GM12873 (cell line): ENCODE results near the gene COL18A1.

ENCODE experiments used
- TF ChIP-seq, protein P1 (sequence below): IDR thresholded peaks from 2 replicates; pipeline ENCODE4 v1.5.1; 2012; ENCODE audit warnings: low read depth, mild to moderate bottlenecking, moderate library complexity, low read length, control low read depth; ENCODE audit not compliant: insufficient read depth; ENCODE audit errors: missing control alignments

The COL18A1 gene

DNA sequence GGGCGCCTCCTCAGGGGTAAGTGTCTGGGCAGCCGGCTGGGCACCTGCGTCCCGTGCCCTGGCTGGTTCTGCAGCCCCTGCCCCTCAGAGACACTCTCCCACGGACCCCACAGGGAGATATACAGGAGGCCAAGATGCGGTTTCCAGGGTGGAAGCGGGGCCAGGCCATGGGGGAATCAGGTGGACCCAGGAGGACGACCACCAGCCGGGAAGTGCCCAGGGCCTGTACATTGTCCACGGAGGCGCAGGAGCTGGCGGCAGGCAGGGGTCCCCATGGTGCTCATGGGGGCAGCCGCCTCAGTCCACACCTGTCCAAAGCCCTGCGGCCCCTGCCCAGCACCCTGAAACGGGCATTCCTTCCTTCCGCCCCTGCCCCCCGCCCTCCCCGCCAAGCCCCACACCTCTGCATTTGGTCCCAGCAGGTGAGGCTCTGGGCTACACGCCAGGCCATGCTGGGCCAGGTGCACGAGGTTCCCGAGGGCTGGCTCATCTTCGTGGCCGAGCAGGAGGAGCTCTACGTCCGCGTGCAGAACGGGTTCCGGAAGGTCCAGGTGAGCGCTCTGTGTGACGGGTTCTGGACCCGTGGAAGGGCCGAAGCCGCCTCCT lies 100.6 kb downstream of the COL18A1 start:
- TF ChIP-seq, protein P1, sequence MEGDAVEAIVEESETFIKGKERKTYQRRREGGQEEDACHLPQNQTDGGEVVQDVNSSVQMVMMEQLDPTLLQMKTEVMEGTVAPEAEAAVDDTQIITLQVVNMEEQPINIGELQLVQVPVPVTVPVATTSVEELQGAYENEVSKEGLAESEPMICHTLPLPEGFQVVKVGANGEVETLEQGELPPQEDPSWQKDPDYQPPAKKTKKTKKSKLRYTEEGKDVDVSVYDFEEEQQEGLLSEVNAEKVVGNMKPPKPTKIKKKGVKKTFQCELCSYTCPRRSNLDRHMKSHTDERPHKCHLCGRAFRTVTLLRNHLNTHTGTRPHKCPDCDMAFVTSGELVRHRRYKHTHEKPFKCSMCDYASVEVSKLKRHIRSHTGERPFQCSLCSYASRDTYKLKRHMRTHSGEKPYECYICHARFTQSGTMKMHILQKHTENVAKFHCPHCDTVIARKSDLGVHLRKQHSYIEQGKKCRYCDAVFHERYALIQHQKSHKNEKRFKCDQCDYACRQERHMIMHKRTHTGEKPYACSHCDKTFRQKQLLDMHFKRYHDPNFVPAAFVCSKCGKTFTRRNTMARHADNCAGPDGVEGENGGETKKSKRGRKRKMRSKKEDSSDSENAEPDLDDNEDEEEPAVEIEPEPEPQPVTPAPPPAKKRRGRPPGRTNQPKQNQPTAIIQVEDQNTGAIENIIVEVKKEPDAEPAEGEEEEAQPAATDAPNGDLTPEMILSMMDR = no peak

DNA sequence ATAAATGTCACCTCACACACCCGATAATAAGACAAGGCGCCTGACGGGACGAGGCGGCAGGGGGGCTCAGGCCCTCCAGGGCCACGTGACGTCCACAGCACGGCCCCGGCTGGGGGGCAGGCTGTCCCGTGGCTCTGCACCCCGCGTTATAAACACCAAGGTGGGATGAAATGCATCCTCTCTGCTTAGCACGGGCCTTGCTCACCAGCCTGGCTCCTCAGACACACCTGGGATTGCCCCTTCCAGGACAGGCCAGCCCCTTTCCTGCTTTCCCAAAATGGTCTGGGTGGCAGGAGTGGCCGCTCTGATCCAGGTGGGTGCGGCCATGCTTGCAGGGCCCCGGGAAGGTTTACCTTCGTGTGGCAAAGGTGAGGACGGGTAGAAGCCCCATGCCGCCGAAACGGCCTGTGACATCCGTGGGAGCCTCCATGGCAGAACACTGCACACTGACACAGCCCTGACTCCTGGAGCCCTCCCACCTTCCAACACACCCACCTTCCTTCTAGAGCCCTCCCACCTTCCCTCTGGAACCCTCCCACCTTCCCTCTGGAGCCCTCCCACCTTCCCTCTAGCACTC lies 101.4 kb downstream of the COL18A1 start:
- TF ChIP-seq, protein P1 = no peak

DNA sequence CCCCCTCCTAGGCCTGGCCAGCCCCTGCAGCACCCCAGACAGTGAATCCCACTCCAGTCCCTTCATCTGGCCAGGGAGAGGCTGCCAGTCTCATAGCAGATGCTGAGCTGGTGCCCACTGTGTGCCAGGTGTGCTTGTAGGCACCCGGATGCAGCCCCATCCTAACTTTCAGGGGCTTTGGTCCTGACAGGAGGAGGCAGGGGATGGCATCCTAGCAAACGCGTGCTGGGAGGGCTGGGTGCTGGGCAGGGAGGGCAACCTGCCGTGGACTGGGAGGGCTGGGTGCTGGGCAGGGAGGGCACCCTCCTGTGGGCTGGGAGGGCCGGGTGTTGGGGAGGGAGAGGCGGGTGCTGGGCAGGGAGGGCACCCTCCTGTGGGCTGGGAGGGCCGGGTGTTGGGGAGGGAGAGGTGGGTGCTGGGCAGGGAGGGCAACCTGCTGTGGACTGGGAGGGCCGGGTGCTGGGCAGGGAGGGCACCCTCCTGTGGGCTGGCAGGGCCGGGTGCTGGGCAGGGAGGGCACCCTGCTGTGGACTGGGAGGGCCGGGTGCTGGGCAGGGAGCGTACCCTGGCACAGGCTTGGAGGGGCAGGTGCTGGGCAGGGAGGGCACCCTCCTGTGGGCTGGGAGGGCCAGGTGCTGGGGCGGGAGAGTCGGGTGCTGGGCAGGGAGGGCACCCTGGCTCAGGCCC lies 102.0 kb downstream of the COL18A1 start:
- TF ChIP-seq, protein P1 = no peak

GRCh38 chr21:45507523-45507875 lies 102.5 kb downstream of the COL18A1 start:
- TF ChIP-seq, protein P1 = no peak

DNA sequence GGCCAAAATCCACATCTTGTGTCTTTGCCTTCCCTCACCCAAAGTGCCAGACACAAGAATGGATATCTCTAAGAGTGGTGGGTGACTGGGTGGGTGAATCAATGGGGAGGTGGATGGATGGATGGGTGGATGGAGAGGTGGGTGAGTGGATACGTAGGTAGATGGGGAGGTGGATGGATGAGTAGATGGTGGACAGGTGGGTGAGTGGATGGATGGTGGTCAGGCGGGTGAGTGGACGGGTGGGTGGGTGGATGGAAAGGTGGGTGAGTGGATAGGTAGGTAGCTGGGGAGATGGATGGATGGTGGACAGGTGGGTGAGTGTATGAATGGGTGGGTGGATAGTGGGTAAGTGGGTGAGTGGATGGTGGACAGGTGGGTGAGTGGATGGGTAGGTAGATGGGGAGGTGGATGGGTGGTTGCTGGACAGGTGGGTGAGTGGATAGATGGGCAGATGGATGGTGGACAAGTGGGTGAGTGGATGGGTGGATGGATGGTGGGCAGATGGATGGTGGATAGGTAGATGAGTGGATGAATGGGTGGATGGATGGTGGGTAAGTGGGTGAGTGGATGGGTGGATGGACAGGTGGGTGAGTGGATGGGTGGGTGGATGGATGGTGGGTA lies 103.0 kb downstream of the COL18A1 start:
- TF ChIP-seq, protein P1 = no peak

- TF ChIP-seq, protein P1 = no peak
Observed at GRCh38 chr21:45508607-45509565, 103.9 kb downstream of the COL18A1 start.
